OCI-LY1 (cell line): ENCODE measurements around the gene MGME1.

Experiments
- CTCF ChIP-seq: fragments of 200-600 bp; sonication (generic), shearing (Covaris generic); IDR thresholded peaks from 2 replicates; pipeline ENCODE4 v1.5.1; 2017; ENCODE audit warnings: mild to moderate bottlenecking, antibody characterized with exemption, low read length, moderate library complexity, mixed read lengths
- EZH2 ChIP-seq: fragments of 200-600 bp; sonication (generic), shearing (Covaris generic); IDR thresholded peaks from 2 replicates; pipeline ENCODE4 v1.8.0; 2017; ENCODE audit warnings: borderline replicate concordance, mixed run types, mild to moderate bottlenecking, antibody characterized with exemption, low read length, moderate library complexity, mixed read lengths

GRCh38 chr20:17944854-17945474, 23.9 kb upstream of the MGME1 start:
- TF ChIP-seq EZH2 (no peak), CTCF (no peak)
